Peyer's patch (tissue), 4 donors: Measurements from ENCODE around the gene OR2S2. TPM values are rescaled to one million over a fixed set of nuclear protein-coding genes. Genes with fewer than 3 reads are reported as not detected.
"Not testable (repeated sequence)": the region's sequence is repeated elsewhere in the genome, so short reads cannot be mapped to it uniquely, and the experiment has no call there.

Source experiments
- DNase-seq, 3 donors: peaks; one replicate each; pipeline ENCODE4 v3.0.0-alpha.2; 2017 to 2019
- H3K27ac ChIP-seq, 4 donors: fragments of 200-600 bp; sonication (generic); one replicate each; pipeline ENCODE4 v1.5.1; 2016 to 2019
- H3K27me3 ChIP-seq, 2 donors: fragments of 200-600 bp; sonication (generic); one replicate each; pipeline ENCODE4 v1.5.1; 2019
- H3K36me3 ChIP-seq, 3 donors: fragments of 200-600 bp; sonication (generic); one replicate each; pipeline ENCODE4 v1.5.1; 2016 to 2019
- H3K4me1 ChIP-seq, 4 donors: fragments of 200-600 bp; sonication (generic); one replicate each; pipeline ENCODE4 v1.5.1; 2016 to 2019
- H3K4me3 ChIP-seq, 4 donors: fragments of 200-600 bp; sonication (generic); 1 replicate in 3 of 4; 2 replicates in 1 of 4; pipeline ENCODE4 v1.5.1; 2016 to 2019; ENCODE audit warnings: mild to moderate bottlenecking in 1 of 4
- H3K9me3 ChIP-seq, 4 donors: fragments of 200-600 bp; sonication (generic); one replicate each; pipeline ENCODE4 v1.5.1; 2016 to 2019; ENCODE audit warnings: mild to moderate bottlenecking in 1 of 4
- CTCF ChIP-seq, 6 experiments: fragments of 450-650 bp in 4 of 6; fragments of 200-600 bp in 2 of 6; sonication (generic) in 1 of 6; IDR thresholded peaks; one replicate each; pipeline ENCODE4 v1.5.1; 2017 to 2019; ENCODE audit warnings: antibody characterized with exemption in 6 of 6, mild to moderate bottlenecking in 3 of 6, moderate library complexity in 1 of 6
- POLR2A ChIP-seq, 2 donors: fragments of 450-650 bp; IDR thresholded peaks; one replicate each; pipeline ENCODE4 v1.5.1; 2017; ENCODE audit warnings: antibody characterized with exemption in 2 of 2, mild to moderate bottlenecking in 2 of 2, moderate library complexity in 2 of 2
- total RNA-seq, 4 donors: library from RNA; depleted of rRNA; stranded (reverse); fragments of >200 nt; gene quantifications; one replicate each; pipeline ENCODE4 v1.1.0, GENCODE V29; 2016

OR2S2 gene
- total RNA-seq = not detected

- no peak for DNase-seq
- no peak within 1 kb of the TSS for H3K27ac ChIP-seq
- H3K9me3 ChIP-seq = no peaks in the 10 kb centered on the region
- no peaks in the 10 kb centered on the region for H3K36me3 ChIP-seq
- H3K4me3 ChIP-seq = no peak within 1 kb of the TSS
- H3K27me3 ChIP-seq = no peaks in the 10 kb centered on the region
- no peaks in the 10 kb centered on the region for H3K4me1 ChIP-seq
- TF ChIP-seq CTCF (IDR thresholded peaks at IDR 0.05) (no peak), POLR2A (IDR thresholded peaks at IDR 0.05) (no peak)
These were observed at the start of gene OR2S2 for GRCh38 chr9:35958104-35958837. TSS of gene OR2S2 (minus strand) at chr9:35958154. CDS start at chr9:35958098, 56 bp downstream.

- no peak for DNase-seq
- peak overlapping the region in 2 of 4 donors; percentile 49 to 79 for H3K27ac ChIP-seq
- H3K4me3 ChIP-seq = no peak overlapping the region
- no peaks in the 10 kb centered on the region for H3K27me3 ChIP-seq
- TF ChIP-seq POLR2A (IDR thresholded peaks at IDR 0.05) (no peak), CTCF (IDR thresholded peaks at IDR 0.05) (no peak)
- no peaks in the 10 kb centered on the region for H3K36me3 ChIP-seq
- H3K9me3 ChIP-seq = no peaks in the 10 kb centered on the region
- peaks cover 0 to 10% (median 0%) of the 10 kb centered on the region in 4 donors for H3K4me1 ChIP-seq
These were observed 49.4 kb upstream of the OR2S2 start for GRCh38 chr9:36007316-36007708.

- Histone ChIP-seq H3K4me1 (peaks cover 0 to 10% (median 0%) of the 10 kb centered on the region in 4 donors), H3K27me3 (no peaks in the 10 kb centered on the region), H3K4me3 (no peak overlapping the region), H3K9me3 (no peaks in the 10 kb centered on the region), H3K27ac (peak overlapping the region in 3 of 4 donors; percentile 4 to 79 (median 53)), H3K36me3 (no peaks in the 10 kb centered on the region)
- no peak for TF ChIP-seq CTCF (IDR thresholded peaks at IDR 0.05)
- TF ChIP-seq POLR2A (IDR thresholded peaks at IDR 0.05) = no peak
- peak in 1 of 3 donors; percentile 50 for DNase-seq
These were observed 48.8 kb upstream of the OR2S2 start for GRCh38 chr9:36006549-36007315.

GRCh38 chr9:36005891-36006290, 47.9 kb upstream of the OR2S2 start:
- Histone ChIP-seq H3K9me3 (no peaks in the 10 kb centered on the region), H3K27me3 (no peaks in the 10 kb centered on the region), H3K27ac (peak overlapping the region in 3 of 4 donors; percentile 4 to 79 (median 53)), H3K36me3 (no peaks in the 10 kb centered on the region), H3K4me3 (no peak overlapping the region), H3K4me1 (peaks cover 0 to 10% (median 0%) of the 10 kb centered on the region in 4 donors)
- no peak for DNase-seq
- TF ChIP-seq POLR2A (IDR thresholded peaks at IDR 0.05) (no peak), CTCF (IDR thresholded peaks at IDR 0.05) (no peak)

- Histone ChIP-seq H3K36me3 (no peaks in the 10 kb centered on the region), H3K4me1 (no peaks in the 10 kb centered on the region), H3K4me3 (no peak overlapping the region), H3K27ac (no peak overlapping the region), H3K27me3 (no peaks in the 10 kb centered on the region), H3K9me3 (peaks cover 0 to 8% (median 2%) of the 10 kb centered on the region in 4 donors)
- no peak for DNase-seq
- no peak for TF ChIP-seq CTCF (IDR thresholded peaks at IDR 0.05)
- TF ChIP-seq POLR2A (IDR thresholded peaks at IDR 0.05) = no peak
These were observed 40.4 kb upstream of the OR2S2 start for GRCh38 chr9:35998333-35998732.

GRCh38 chr9:35997016-35997415, 39.1 kb upstream of the OR2S2 start:
- H3K9me3 ChIP-seq, H3K36me3 ChIP-seq, H3K4me3 ChIP-seq, H3K4me1 ChIP-seq, DNase-seq, H3K27ac ChIP-seq, H3K27me3 ChIP-seq: not testable (repeated sequence)
